HG02798 (cell line): Measurements from ENCODE around the gene COPB1.
"Not testable (repeated sequence)": the region's sequence is repeated elsewhere in the genome, so short reads cannot be mapped to it uniquely, and the experiment has no call there.

Experiments used
- ATAC-seq: cut with Tn5 transposase; IDR thresholded peaks from one replicate; pipeline ENCODE4 v1.9.1; 2021; ENCODE audit warnings: mild to moderate bottlenecking; ENCODE audit not compliant: unreplicated experiment, poor library complexity

Gene COPB1

GRCh38 chr11:14499560-14500180 is at the start of gene COPB1:
COPB1 (minus strand) TSS chr11:14499811; CDS start chr11:14498928, 883 bp downstream.
- peak; percentile 92 for ATAC-seq

- no peak for ATAC-seq
Measured at GRCh38 chr11:14547440-14547839, 47.8 kb upstream of the COPB1 start.

- no peak for ATAC-seq
Measured at GRCh38 chr11:14546672-14547071, 47.1 kb upstream of the COPB1 start.

- peak; percentile 77 for ATAC-seq
Measured at GRCh38 chr11:14544611-14545010, 45.0 kb upstream of the COPB1 start.

GRCh38 chr11:14543260-14543659 is 43.6 kb upstream of the COPB1 start:
- no peak for ATAC-seq

GRCh38 chr11:14542324-14542723 is 42.7 kb upstream of the COPB1 start:
- ATAC-seq, result no peak

- ATAC-seq, result no peak
Measured at GRCh38 chr11:14541192-14541947, 41.8 kb upstream of the COPB1 start.

GRCh38 chr11:14539982-14540421 is 40.4 kb upstream of the COPB1 start:
- ATAC-seq, result no peak

GRCh38 chr11:14538926-14539554 is 39.4 kb upstream of the COPB1 start:
- ATAC-seq, result no peak

- no peak for ATAC-seq
Measured at GRCh38 chr11:14538271-14538925, 38.8 kb upstream of the COPB1 start.

- peak; percentile 72 for ATAC-seq
Measured at GRCh38 chr11:14537134-14537599, 37.6 kb upstream of the COPB1 start.

GRCh38 chr11:14535166-14535565 is 35.6 kb upstream of the COPB1 start:
- not testable (repeated sequence) for ATAC-seq

GRCh38 chr11:14529951-14530350 is 30.3 kb upstream of the COPB1 start:
- no peak for ATAC-seq

- no peak for ATAC-seq
Measured at GRCh38 chr11:14529321-14529720, 29.7 kb upstream of the COPB1 start.

- ATAC-seq, result no peak
Measured at GRCh38 chr11:14522801-14523200, 23.2 kb upstream of the COPB1 start.

- no peak for ATAC-seq
Measured at GRCh38 chr11:14522245-14522644, 22.6 kb upstream of the COPB1 start.

- ATAC-seq, result no peak
Measured at GRCh38 chr11:14520747-14521151, 21.1 kb upstream of the COPB1 start.

GRCh38 chr11:14519917-14520746 is 20.5 kb upstream of the COPB1 start, which contains the start of gene PSMA1:
PSMA1 (minus strand) TSS chr11:14520386; CDS start chr11:14520299, 87 bp downstream.
- peak; percentile 94 for ATAC-seq

- ATAC-seq, result peak; percentile 5
Measured at GRCh38 chr11:14519597-14519916, 19.9 kb upstream of the COPB1 start.

GRCh38 chr11:14518820-14519219 is 19.2 kb upstream of the COPB1 start:
- no peak for ATAC-seq
